ENCODE measurements around the gene OSBPL8. TPM values are rescaled to one million over a fixed set of nuclear protein-coding genes. Genes with fewer than 3 reads are reported as not detected.

Gene OSBPL8
- total and polyA plus RNA-seq, 2 experiments from 2014 or later: 20.1 to 82.5 TPM

- H3K4me3 ChIP-seq: no peak overlapping the region
- H3K79me2 ChIP-seq: peaks cover 28% of the 10 kb centered on the region
- H3K4me2 ChIP-seq: no peak overlapping the region
- H3K27ac ChIP-seq: no peak overlapping the region
- H3K4me1 ChIP-seq (ENCODE audit: insufficient read depth): peaks cover 7% of the 10 kb centered on the region
- no peaks in the 10 kb centered on the region for H3K9me3 ChIP-seq (ENCODE audit: low read depth)
- H4K20me1 ChIP-seq (ENCODE audit: insufficient read depth, poor library complexity, severe bottlenecking): peaks cover 2% of the 10 kb centered on the region
- TF ChIP-seq EZH2 (IDR thresholded peaks at IDR 0.05; ENCODE audit: borderline replicate concordance) (no peak), EZH2phosphoT487 (IDR thresholded peaks at IDR 0.05; ENCODE audit: low read depth, severe bottlenecking, unreplicated experiment) (no peak)
- no peaks in the 10 kb centered on the region for H3K9me2 ChIP-seq (replicated peaks; ENCODE audit: insufficient read depth)
- no peak overlapping the region for H2AFZ ChIP-seq
- DNase-seq (ENCODE audit: low spot score): no peak
- H3K27me3 ChIP-seq: no peaks in the 10 kb centered on the region
- WGBS (ENCODE audit: low lambda C conversion rate, missing lambda C conversion rate): 90% methylated on average over 3 of the region's 3 CpGs
- H3K36me3 ChIP-seq (replicated peaks; ENCODE audit: insufficient read depth, low read depth): no peaks in the 10 kb centered on the region
Measured at GRCh38 chr12:76441016-76441415, 118.6 kb downstream of the OSBPL8 start.

GRCh38 chr12:76432733-76433132 lies 126.8 kb downstream of the OSBPL8 start:
- Histone ChIP-seq H3K4me1 (ENCODE audit: insufficient read depth) (no peaks in the 10 kb centered on the region), H3K27ac (no peak overlapping the region), H3K9me2 (replicated peaks; ENCODE audit: insufficient read depth) (no peaks in the 10 kb centered on the region), H3K4me2 (no peak overlapping the region), H3K4me3 (no peak overlapping the region), H2AFZ (no peak overlapping the region), H3K27me3 (no peaks in the 10 kb centered on the region), H4K20me1 (ENCODE audit: insufficient read depth, poor library complexity, severe bottlenecking) (no peaks in the 10 kb centered on the region), H3K36me3 (replicated peaks; ENCODE audit: insufficient read depth, low read depth) (no peaks in the 10 kb centered on the region), H3K79me2 (peaks cover 41% of the 10 kb centered on the region), H3K9me3 (ENCODE audit: low read depth) (peaks cover 6% of the 10 kb centered on the region)
- DNase-seq (ENCODE audit: low spot score): no peak
- TF ChIP-seq EZH2phosphoT487 (IDR thresholded peaks at IDR 0.05; ENCODE audit: low read depth, severe bottlenecking, unreplicated experiment) (no peak), CTCF (IDR thresholded peaks at IDR 0.05; ENCODE audit: poor library complexity) (no peak), EZH2 (IDR thresholded peaks at IDR 0.05; ENCODE audit: borderline replicate concordance) (no peak)

GRCh38 chr12:76428117-76428516 lies 131.5 kb downstream of the OSBPL8 start:
- TF ChIP-seq EZH2 (IDR thresholded peaks at IDR 0.05; ENCODE audit: borderline replicate concordance) (no peak), CTCF (IDR thresholded peaks at IDR 0.05; ENCODE audit: poor library complexity) (no peak), EZH2phosphoT487 (IDR thresholded peaks at IDR 0.05; ENCODE audit: low read depth, severe bottlenecking, unreplicated experiment) (no peak)
- H3K36me3 ChIP-seq (replicated peaks; ENCODE audit: insufficient read depth, low read depth): no peaks in the 10 kb centered on the region
- H4K20me1 ChIP-seq (ENCODE audit: insufficient read depth, poor library complexity, severe bottlenecking): no peaks in the 10 kb centered on the region
- H3K9me3 ChIP-seq (ENCODE audit: low read depth): peaks cover 14% of the 10 kb centered on the region
- no peak overlapping the region for H2AFZ ChIP-seq
- no peak overlapping the region for H3K4me2 ChIP-seq
- no peaks in the 10 kb centered on the region for H3K4me1 ChIP-seq (ENCODE audit: insufficient read depth)
- no peak overlapping the region for H3K27ac ChIP-seq
- no peak for DNase-seq (ENCODE audit: low spot score)
- no peaks in the 10 kb centered on the region for H3K9me2 ChIP-seq (replicated peaks; ENCODE audit: insufficient read depth)
- no peaks in the 10 kb centered on the region for H3K27me3 ChIP-seq
- H3K79me2 ChIP-seq: peaks cover 55% of the 10 kb centered on the region
- no peak overlapping the region for H3K4me3 ChIP-seq

- H2AFZ ChIP-seq: no peak overlapping the region
- H3K4me3 ChIP-seq: no peak overlapping the region
- H3K36me3 ChIP-seq (replicated peaks; ENCODE audit: insufficient read depth, low read depth): no peaks in the 10 kb centered on the region
- H3K4me2 ChIP-seq: no peak overlapping the region
- peaks cover 5% of the 10 kb centered on the region for H3K4me1 ChIP-seq (ENCODE audit: insufficient read depth)
- H3K27ac ChIP-seq: no peak overlapping the region
- DNase-seq (ENCODE audit: low spot score): no peak
- no peaks in the 10 kb centered on the region for H4K20me1 ChIP-seq (ENCODE audit: insufficient read depth, poor library complexity, severe bottlenecking)
- TF ChIP-seq CTCF (IDR thresholded peaks at IDR 0.05; ENCODE audit: poor library complexity) (no peak), EZH2 (IDR thresholded peaks at IDR 0.05; ENCODE audit: borderline replicate concordance) (no peak), EZH2phosphoT487 (IDR thresholded peaks at IDR 0.05; ENCODE audit: low read depth, severe bottlenecking, unreplicated experiment) (no peak)
- H3K9me2 ChIP-seq (replicated peaks; ENCODE audit: insufficient read depth): no peaks in the 10 kb centered on the region
- 96% methylated on average over 2 of the region's 2 CpGs for WGBS (ENCODE audit: low lambda C conversion rate, missing lambda C conversion rate)
- peaks cover 8% of the 10 kb centered on the region for H3K9me3 ChIP-seq (ENCODE audit: low read depth)
- no peaks in the 10 kb centered on the region for H3K27me3 ChIP-seq
- H3K79me2 ChIP-seq: peaks cover 49% of the 10 kb centered on the region
Measured at GRCh38 chr12:76426160-76426559, 133.4 kb downstream of the OSBPL8 start.
